Vagina (tissue), 2 donors: ENCODE results near the gene B3GNT3. TPM values are rescaled to one million over a fixed set of nuclear protein-coding genes. Genes with fewer than 3 reads are reported as not detected.

Experiments used
- DNase-seq, 2 donors: peaks; one replicate each; pipeline ENCODE4 v3.0.0-alpha.2; 2017; ENCODE audit errors: extremely low spot score in 2 of 2
- H3K27ac ChIP-seq: fragments of 200-600 bp; sonication (generic); one replicate; pipeline ENCODE4 v1.5.1; 2019
- H3K27me3 ChIP-seq: fragments of 200-600 bp; sonication (generic); one replicate; pipeline ENCODE4 v1.5.1; 2019
- H3K36me3 ChIP-seq, 2 donors: fragments of 200-600 bp; sonication (generic); one replicate each; pipeline ENCODE4 v1.5.1; 2017 to 2019
- H3K4me1 ChIP-seq: fragments of 200-600 bp; sonication (generic); one replicate; pipeline ENCODE4 v1.5.1; 2019
- H3K4me3 ChIP-seq, 2 donors: fragments of 200-600 bp; sonication (generic); 1 replicate in 1 of 2; 2 replicates in 1 of 2; pipeline ENCODE4 v1.5.1; 2016 to 2019
- H3K9me3 ChIP-seq: fragments of 200-600 bp; sonication (generic); one replicate; pipeline ENCODE4 v1.5.1; 2019
- POLR2A ChIP-seq, 2 donors: fragments of 450-650 bp; IDR thresholded peaks; one replicate each; pipeline ENCODE4 v1.6.1; 2017; ENCODE audit warnings: antibody characterized with exemption in 2 of 2, mild to moderate bottlenecking in 2 of 2, moderate library complexity in 2 of 2
- POLR2AphosphoS5 ChIP-seq, 2 donors: sonication (generic); formaldehyde crosslinking; IDR thresholded peaks; one replicate each; pipeline ENCODE4 v1.9.0; 2017; ENCODE audit warnings: antibody characterized with exemption in 2 of 2, mild to moderate bottlenecking in 2 of 2, low read depth in 1 of 2; ENCODE audit not compliant: insufficient read depth in 1 of 2
- intact Hi-C: fragments of 100-400 bp; cut with DNase I; formaldehyde crosslinking; loops from one replicate; pipeline ENCODE4 v1.15.1; 2023
- total RNA-seq: library from RNA; depleted of rRNA; stranded (reverse); fragments of >200 nt; gene quantifications from one replicate; pipeline ENCODE4 v1.2.3, GENCODE V29; 2016
- TF ChIP-seq, protein P1 (sequence below), 3 experiments: fragments of 450-650 bp in 2 of 3; fragments of 200-600 bp in 1 of 3; sonication (generic) in 1 of 3; IDR thresholded peaks; one replicate each; pipeline ENCODE4 v1.5.1; 2017 to 2019; ENCODE audit warnings: antibody characterized with exemption in 3 of 3, mild to moderate bottlenecking in 2 of 3, moderate library complexity in 2 of 3

The B3GNT3 gene
- total RNA-seq, 1 donor from 2014 or later, result 1.5 TPM

DNA sequence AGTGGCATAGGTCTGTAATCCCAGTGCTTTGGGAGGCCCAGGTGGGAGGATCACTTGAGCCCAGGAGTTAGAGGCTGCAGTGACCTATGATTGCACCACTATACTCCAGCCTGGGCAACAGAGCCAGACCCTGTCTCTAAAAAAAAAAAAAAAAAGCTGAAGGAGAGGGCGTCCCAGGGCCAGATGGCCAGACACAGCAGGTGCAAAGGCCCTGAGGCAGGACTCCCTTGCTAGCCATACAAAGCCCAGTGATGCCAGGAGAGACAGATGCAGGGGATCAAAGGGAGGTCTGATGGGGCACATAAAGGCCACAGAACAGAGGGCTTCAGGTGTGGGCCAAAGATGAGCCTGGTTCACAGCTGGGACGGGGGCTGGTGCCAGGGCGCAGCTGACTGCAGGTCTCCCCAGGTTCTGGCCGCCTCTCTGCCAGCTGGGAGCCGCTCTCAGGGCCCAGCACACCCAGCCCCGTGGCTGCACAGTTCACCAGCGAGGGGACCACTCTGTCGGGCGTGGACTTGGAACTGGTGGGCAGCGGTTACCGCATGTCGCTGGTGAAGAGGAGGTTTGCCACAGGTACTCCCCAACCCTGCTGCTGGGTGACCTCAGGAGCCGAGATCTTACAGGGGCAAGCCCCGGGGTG is 7.5 kb upstream of the B3GNT3 start:
- Histone ChIP-seq H3K27ac (no peak overlapping the region), H3K27me3 (no peaks in the 10 kb centered on the region)

DNA sequence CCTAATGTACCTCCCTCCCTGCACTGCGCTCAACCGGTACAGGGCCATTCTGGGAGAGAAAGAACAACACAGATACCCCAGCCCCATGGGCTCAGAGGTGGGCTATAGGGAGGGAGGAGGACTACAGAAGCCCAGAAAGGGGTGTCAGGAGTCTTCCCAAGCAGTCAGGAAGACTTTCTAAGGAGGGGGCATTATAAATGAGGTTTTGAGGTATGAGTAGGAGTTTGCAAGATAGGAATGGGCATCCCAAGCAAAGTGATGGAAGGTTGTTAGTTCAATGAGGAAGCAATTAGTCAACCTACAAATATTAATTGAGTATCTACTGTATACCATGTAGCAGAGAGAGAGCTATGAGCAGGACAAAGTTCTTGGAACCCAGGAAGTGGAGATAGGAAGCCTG is 6.3 kb upstream of the B3GNT3 start:
- DNase-seq, result no peak
- H3K27ac ChIP-seq, result no peak overlapping the region

More for the DNA sequence above, 7.5 kb upstream of the B3GNT3 start:
- H3K36me3 ChIP-seq, result no peaks in the 10 kb centered on the region
- H3K4me1 ChIP-seq, result no peaks in the 10 kb centered on the region
- TF ChIP-seq, protein P1, sequence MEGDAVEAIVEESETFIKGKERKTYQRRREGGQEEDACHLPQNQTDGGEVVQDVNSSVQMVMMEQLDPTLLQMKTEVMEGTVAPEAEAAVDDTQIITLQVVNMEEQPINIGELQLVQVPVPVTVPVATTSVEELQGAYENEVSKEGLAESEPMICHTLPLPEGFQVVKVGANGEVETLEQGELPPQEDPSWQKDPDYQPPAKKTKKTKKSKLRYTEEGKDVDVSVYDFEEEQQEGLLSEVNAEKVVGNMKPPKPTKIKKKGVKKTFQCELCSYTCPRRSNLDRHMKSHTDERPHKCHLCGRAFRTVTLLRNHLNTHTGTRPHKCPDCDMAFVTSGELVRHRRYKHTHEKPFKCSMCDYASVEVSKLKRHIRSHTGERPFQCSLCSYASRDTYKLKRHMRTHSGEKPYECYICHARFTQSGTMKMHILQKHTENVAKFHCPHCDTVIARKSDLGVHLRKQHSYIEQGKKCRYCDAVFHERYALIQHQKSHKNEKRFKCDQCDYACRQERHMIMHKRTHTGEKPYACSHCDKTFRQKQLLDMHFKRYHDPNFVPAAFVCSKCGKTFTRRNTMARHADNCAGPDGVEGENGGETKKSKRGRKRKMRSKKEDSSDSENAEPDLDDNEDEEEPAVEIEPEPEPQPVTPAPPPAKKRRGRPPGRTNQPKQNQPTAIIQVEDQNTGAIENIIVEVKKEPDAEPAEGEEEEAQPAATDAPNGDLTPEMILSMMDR (IDR thresholded peaks at IDR 0.05), result no peak
- TF ChIP-seq POLR2AphosphoS5 (IDR thresholded peaks at IDR 0.05; ENCODE audit: insufficient read depth in 1 of 2, low read depth in 1 of 2), result no peak
- TF ChIP-seq POLR2A (IDR thresholded peaks at IDR 0.05), result no peak
- no peaks in the 10 kb centered on the region for H3K9me3 ChIP-seq
- DNase-seq, result no peak
- intact Hi-C loops, result no loop called here
- H3K4me3 ChIP-seq, result no peak overlapping the region

DNA sequence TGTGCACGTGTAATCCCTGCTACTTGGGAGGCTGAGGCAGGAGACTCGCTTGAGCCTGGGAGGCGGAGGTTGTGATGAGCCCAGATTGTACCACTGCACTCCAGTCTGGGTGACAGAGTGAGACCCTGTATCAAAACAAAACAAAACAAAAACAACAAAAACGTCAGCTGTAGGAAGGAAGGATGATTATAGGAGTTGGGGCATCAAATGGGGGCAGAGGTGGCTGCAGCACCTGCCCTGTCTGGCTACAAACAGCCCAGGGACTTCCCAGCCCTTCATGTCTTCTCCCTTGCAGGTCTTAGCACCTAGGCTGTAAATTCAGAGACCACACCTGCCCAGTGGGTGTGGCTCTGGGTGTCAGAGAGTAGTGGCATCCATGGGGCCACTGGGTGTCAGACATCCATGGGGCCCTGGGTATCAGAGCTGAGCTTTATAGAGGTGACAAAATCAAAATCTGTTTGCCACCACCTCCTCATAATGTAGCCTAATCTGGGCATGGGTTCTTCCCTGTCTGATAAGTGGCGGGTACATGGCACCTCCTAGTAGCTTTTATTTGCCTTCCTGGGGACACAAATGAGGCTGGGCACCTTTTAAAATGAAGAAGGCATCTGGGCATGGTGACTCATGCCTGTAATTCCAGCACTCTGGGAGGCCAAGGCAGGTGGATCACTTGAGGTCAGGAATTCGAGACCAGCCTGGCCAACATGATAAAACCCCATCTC is 4.7 kb upstream of the B3GNT3 start:
- H3K36me3 ChIP-seq, result no peaks in the 10 kb centered on the region
- TF ChIP-seq, protein P1 (IDR thresholded peaks at IDR 0.05), result no peak
- TF ChIP-seq POLR2A (IDR thresholded peaks at IDR 0.05), result no peak
- TF ChIP-seq POLR2AphosphoS5 (IDR thresholded peaks at IDR 0.05; ENCODE audit: insufficient read depth in 1 of 2, low read depth in 1 of 2), result no peak
- intact Hi-C loops, result no loop called here
- DNase-seq, result no peak
- H3K27me3 ChIP-seq, result no peaks in the 10 kb centered on the region
- H3K4me1 ChIP-seq, result no peaks in the 10 kb centered on the region
- no peak overlapping the region for H3K27ac ChIP-seq
- H3K4me3 ChIP-seq, result no peak overlapping the region
- H3K9me3 ChIP-seq, result no peaks in the 10 kb centered on the region

More for the DNA sequence above, 6.3 kb upstream of the B3GNT3 start:
- H3K4me3 ChIP-seq, result no peak overlapping the region
- H3K36me3 ChIP-seq, result no peaks in the 10 kb centered on the region
- H3K27me3 ChIP-seq, result no peaks in the 10 kb centered on the region
- intact Hi-C loops, result no loop called here
- no peaks in the 10 kb centered on the region for H3K4me1 ChIP-seq
- H3K9me3 ChIP-seq, result no peaks in the 10 kb centered on the region
- TF ChIP-seq POLR2A (IDR thresholded peaks at IDR 0.05), result no peak
- TF ChIP-seq POLR2AphosphoS5 (IDR thresholded peaks at IDR 0.05; ENCODE audit: insufficient read depth in 1 of 2, low read depth in 1 of 2), result no peak
- TF ChIP-seq, protein P1 (IDR thresholded peaks at IDR 0.05), result no peak

GRCh38 chr19:17794412-17794730 is 567 bp upstream of the B3GNT3 start:
- H3K4me1 ChIP-seq, result no peaks in the 10 kb centered on the region
- no peaks in the 10 kb centered on the region for H3K27me3 ChIP-seq
- intact Hi-C loops, result no loop called here
- TF ChIP-seq POLR2A (IDR thresholded peaks at IDR 0.05) (no peak), POLR2AphosphoS5 (IDR thresholded peaks at IDR 0.05; ENCODE audit: insufficient read depth in 1 of 2, low read depth in 1 of 2) (no peak)
- TF ChIP-seq, protein P1 (IDR thresholded peaks at IDR 0.05), result no peak
- H3K9me3 ChIP-seq, result no peaks in the 10 kb centered on the region
- DNase-seq, result no peak
- no peak overlapping the region for H3K4me3 ChIP-seq
- no peak overlapping the region for H3K27ac ChIP-seq
- no peaks in the 10 kb centered on the region for H3K36me3 ChIP-seq

DNA sequence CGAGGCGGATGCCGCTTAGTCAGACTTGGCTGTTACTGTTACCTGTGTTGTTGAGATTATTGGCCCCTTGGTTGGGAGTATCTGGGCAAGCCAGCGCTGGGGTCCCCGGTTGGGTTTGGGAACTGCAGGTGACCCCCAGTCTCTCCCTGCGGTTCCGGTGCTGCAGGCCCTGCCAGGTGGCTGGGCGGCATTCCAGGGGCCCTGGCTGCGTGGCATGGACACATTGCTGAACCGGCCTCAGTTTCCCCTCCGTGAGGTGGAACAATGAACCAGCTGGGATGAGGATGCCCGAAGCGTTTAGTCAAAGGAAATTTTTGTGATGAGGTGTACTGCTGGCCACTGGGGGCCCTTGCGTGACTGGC is 538 bp downstream of the B3GNT3 start:
- Histone ChIP-seq H3K9me3 (no peaks in the 10 kb centered on the region), H3K27me3 (no peaks in the 10 kb centered on the region), H3K36me3 (no peaks in the 10 kb centered on the region), H3K4me3 (no peak overlapping the region), H3K27ac (no peak overlapping the region), H3K4me1 (no peaks in the 10 kb centered on the region)
- no peak for DNase-seq
- TF ChIP-seq POLR2AphosphoS5 (IDR thresholded peaks at IDR 0.05; ENCODE audit: insufficient read depth in 1 of 2, low read depth in 1 of 2) (no peak), POLR2A (IDR thresholded peaks at IDR 0.05) (no peak)
- TF ChIP-seq, protein P1 (IDR thresholded peaks at IDR 0.05), result no peak
- intact Hi-C loops, result no loop called here
